Neural crest cell (in vitro differentiated cells): ENCODE data around the gene VWA8. TPM values are rescaled to one million over a fixed set of nuclear protein-coding genes. Genes with fewer than 3 reads are reported as not detected.

Experiments
- DNase-seq: peaks from one replicate; pipeline ENCODE4 v3.0.0; 2021; ENCODE audit warnings: low read depth, mixed read lengths, low spot score
- H3K27ac Mint-ChIP-seq: one replicate; pipeline ENCODE4 v1.8.0; 2021; ENCODE audit warnings: mild to moderate bottlenecking, mixed read lengths; ENCODE audit not compliant: unreplicated experiment
- H3K27me3 Mint-ChIP-seq: 2 replicates; pipeline ENCODE4 v1.8.0; 2021; ENCODE audit warnings: low read depth, mild to moderate bottlenecking, mixed read lengths
- H3K36me3 Mint-ChIP-seq: 2 replicates; pipeline ENCODE4 v1.8.0; 2021; ENCODE audit warnings: low read depth, mild to moderate bottlenecking, mixed read lengths
- H3K4me1 Mint-ChIP-seq: 2 replicates; pipeline ENCODE4 v1.8.0; 2021; ENCODE audit warnings: mixed read lengths
- H3K4me3 Mint-ChIP-seq: one replicate; pipeline ENCODE4 v1.8.0; 2021; ENCODE audit warnings: mild to moderate bottlenecking, mixed read lengths
- H3K9me3 Mint-ChIP-seq: 2 replicates; pipeline ENCODE4 v1.8.0; 2021; ENCODE audit warnings: mixed read lengths
- total RNA-seq: library from RNA; stranded (reverse); gene quantifications from 2 replicates; pipeline ENCODE4 v1.2.1, GENCODE V29; 2021
- TF ChIP-seq, protein P1 (sequence below): fragments of 200-600 bp; sonication (generic); conservative IDR thresholded peaks from 2 replicates; pipeline ENCODE4 v1.5.0; 2021; ENCODE audit warnings: antibody characterized with exemption, mild to moderate bottlenecking

VWA8 gene
- total RNA-seq, 1 donor from 2014 or later, result 19.5 TPM

GRCh38 chr13:41696163-41697003, 264.5 kb downstream of the VWA8 start:
- H3K4me3 Mint-ChIP-seq, result no peak overlapping the region
- TF ChIP-seq, protein P1, sequence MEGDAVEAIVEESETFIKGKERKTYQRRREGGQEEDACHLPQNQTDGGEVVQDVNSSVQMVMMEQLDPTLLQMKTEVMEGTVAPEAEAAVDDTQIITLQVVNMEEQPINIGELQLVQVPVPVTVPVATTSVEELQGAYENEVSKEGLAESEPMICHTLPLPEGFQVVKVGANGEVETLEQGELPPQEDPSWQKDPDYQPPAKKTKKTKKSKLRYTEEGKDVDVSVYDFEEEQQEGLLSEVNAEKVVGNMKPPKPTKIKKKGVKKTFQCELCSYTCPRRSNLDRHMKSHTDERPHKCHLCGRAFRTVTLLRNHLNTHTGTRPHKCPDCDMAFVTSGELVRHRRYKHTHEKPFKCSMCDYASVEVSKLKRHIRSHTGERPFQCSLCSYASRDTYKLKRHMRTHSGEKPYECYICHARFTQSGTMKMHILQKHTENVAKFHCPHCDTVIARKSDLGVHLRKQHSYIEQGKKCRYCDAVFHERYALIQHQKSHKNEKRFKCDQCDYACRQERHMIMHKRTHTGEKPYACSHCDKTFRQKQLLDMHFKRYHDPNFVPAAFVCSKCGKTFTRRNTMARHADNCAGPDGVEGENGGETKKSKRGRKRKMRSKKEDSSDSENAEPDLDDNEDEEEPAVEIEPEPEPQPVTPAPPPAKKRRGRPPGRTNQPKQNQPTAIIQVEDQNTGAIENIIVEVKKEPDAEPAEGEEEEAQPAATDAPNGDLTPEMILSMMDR, result no peak
- DNase-seq, result no peak
- peaks cover 14% of the 10 kb centered on the region for H3K4me1 Mint-ChIP-seq
- no peak overlapping the region for H3K27ac Mint-ChIP-seq
- no peaks in the 10 kb centered on the region for H3K27me3 Mint-ChIP-seq
- H3K36me3 Mint-ChIP-seq, result peaks cover 8% of the 10 kb centered on the region
- H3K9me3 Mint-ChIP-seq, result no peaks in the 10 kb centered on the region

- H3K4me1 Mint-ChIP-seq, result peaks cover 14% of the 10 kb centered on the region
- peaks cover 8% of the 10 kb centered on the region for H3K36me3 Mint-ChIP-seq
- no peaks in the 10 kb centered on the region for H3K27me3 Mint-ChIP-seq
- H3K27ac Mint-ChIP-seq, result no peak overlapping the region
- no peaks in the 10 kb centered on the region for H3K9me3 Mint-ChIP-seq
- TF ChIP-seq, protein P1, result no peak
- no peak for DNase-seq
- no peak overlapping the region for H3K4me3 Mint-ChIP-seq
These were observed 266.2 kb downstream of the VWA8 start for GRCh38 chr13:41694545-41695301.

DNA sequence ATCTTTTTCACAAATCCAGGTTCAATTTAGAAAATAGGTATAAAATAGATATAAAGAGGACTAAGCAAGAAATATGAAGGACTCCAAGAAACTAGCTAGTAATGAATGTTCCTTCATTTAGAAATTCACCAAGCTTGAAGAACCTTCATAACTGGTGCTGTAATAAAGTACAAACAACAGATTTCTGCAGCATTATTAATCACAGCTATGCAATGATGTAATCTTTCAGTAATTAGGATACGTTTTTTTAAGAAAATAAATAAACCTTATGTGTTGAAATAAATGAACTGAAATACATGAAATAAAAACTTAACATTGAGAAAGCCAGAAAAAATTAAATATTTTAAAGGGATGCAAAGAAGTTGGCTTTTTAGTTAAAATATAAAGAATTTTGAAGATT, 267.5 kb downstream of the VWA8 start:
- H3K9me3 Mint-ChIP-seq, result no peaks in the 10 kb centered on the region
- TF ChIP-seq, protein P1, result no peak

DNA sequence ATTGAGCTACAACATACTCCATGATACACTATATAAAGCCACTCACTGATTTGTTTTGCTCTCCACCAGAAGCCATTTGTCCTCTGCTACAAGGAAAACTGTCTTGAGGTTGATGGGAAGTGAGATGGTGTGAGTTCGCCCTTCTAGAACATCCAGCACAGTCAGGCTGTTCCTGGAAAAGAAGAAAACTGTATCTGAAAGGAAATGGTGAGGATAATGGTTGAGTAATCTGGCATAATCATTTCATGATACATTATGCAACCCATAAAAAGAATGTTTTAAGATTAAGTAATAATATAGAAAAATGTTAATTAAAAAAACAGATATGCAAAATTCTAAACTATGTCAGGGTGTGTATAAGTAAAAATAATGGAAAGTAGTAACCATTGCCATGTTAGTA, 269.6 kb downstream of the VWA8 start:
- Mint-ChIP-seq H3K27me3 (no peaks in the 10 kb centered on the region), H3K9me3 (no peaks in the 10 kb centered on the region), H3K27ac (no peak overlapping the region), H3K4me3 (no peak overlapping the region), H3K4me1 (peaks cover 5% of the 10 kb centered on the region), H3K36me3 (peaks cover 3% of the 10 kb centered on the region)
- TF ChIP-seq, protein P1, result no peak
- no peak for DNase-seq

More for the DNA sequence above, 267.5 kb downstream of the VWA8 start:
- peaks cover 4% of the 10 kb centered on the region for H3K36me3 Mint-ChIP-seq
- H3K27me3 Mint-ChIP-seq, result no peaks in the 10 kb centered on the region
- DNase-seq, result no peak
- no peak overlapping the region for H3K4me3 Mint-ChIP-seq
- peaks cover 14% of the 10 kb centered on the region for H3K4me1 Mint-ChIP-seq
- H3K27ac Mint-ChIP-seq, result no peak overlapping the region

- Mint-ChIP-seq H3K27ac (no peak overlapping the region), H3K36me3 (peaks cover 16% of the 10 kb centered on the region), H3K9me3 (no peaks in the 10 kb centered on the region), H3K27me3 (no peaks in the 10 kb centered on the region), H3K4me3 (no peak overlapping the region), H3K4me1 (no peaks in the 10 kb centered on the region)
- TF ChIP-seq, protein P1, result no peak
- no peak for DNase-seq
These were observed 278.1 kb downstream of the VWA8 start for GRCh38 chr13:41682766-41683165.
